GM06990 (cell line): Measurements from ENCODE around the gene KLHL29.

Experiments
- DNase-seq: peaks from one replicate; pipeline ENCODE4 v3.0.0-alpha.2; 2011; ENCODE audit not compliant: insufficient read length; ENCODE audit errors: extremely low read depth
- H3K27me3 ChIP-seq: replicated peaks from 2 replicates; pipeline ENCODE4 v1.6.0; 2011; ENCODE audit warnings: low read length; ENCODE audit not compliant: control insufficient read depth, insufficient read depth
- H3K36me3 ChIP-seq: 2 replicates; pipeline ENCODE4 v1.5.1; 2011; ENCODE audit warnings: low read length; ENCODE audit not compliant: control insufficient read depth, insufficient read depth
- H3K4me3 ChIP-seq: replicated peaks from 2 replicates; pipeline ENCODE4 v1.5.1; 2011; ENCODE audit warnings: low read depth, mild to moderate bottlenecking, control low read depth, low read length
- TF ChIP-seq, protein P1 (sequence below): IDR thresholded peaks from 2 replicates; pipeline ENCODE4 v1.5.1; 2011; ENCODE audit warnings: low read length, control low read depth, mild to moderate bottlenecking, inconsistent platforms; ENCODE audit not compliant: insufficient read depth, poor library complexity, severe bottlenecking

The KLHL29 gene

DNA sequence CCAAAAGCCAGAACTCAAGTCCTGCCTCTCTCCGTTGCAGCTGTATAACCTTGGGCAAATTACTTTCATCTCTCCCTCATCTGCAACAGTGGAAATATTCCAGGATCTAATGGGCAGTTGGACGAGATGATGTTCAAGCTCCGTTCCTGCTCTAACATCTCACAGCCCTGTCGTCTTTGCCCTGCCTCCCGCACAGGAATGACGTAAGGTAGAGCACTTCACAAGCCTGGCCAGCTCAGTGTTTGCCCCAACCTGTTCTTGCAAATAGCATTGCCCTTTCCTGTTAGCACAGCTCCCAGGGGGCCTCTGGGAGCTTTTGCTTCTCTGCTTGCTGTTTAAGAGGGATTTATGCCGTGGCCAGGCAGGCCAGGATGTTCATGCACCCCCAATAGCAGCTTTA is 107.9 kb downstream of the KLHL29 start:
- TF ChIP-seq, protein P1, sequence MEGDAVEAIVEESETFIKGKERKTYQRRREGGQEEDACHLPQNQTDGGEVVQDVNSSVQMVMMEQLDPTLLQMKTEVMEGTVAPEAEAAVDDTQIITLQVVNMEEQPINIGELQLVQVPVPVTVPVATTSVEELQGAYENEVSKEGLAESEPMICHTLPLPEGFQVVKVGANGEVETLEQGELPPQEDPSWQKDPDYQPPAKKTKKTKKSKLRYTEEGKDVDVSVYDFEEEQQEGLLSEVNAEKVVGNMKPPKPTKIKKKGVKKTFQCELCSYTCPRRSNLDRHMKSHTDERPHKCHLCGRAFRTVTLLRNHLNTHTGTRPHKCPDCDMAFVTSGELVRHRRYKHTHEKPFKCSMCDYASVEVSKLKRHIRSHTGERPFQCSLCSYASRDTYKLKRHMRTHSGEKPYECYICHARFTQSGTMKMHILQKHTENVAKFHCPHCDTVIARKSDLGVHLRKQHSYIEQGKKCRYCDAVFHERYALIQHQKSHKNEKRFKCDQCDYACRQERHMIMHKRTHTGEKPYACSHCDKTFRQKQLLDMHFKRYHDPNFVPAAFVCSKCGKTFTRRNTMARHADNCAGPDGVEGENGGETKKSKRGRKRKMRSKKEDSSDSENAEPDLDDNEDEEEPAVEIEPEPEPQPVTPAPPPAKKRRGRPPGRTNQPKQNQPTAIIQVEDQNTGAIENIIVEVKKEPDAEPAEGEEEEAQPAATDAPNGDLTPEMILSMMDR: no peak
- no peak overlapping the region for H3K4me3 ChIP-seq
- DNase-seq: no peak
- H3K36me3 ChIP-seq: no peaks in the 10 kb centered on the region
- no peaks in the 10 kb centered on the region for H3K27me3 ChIP-seq

DNA sequence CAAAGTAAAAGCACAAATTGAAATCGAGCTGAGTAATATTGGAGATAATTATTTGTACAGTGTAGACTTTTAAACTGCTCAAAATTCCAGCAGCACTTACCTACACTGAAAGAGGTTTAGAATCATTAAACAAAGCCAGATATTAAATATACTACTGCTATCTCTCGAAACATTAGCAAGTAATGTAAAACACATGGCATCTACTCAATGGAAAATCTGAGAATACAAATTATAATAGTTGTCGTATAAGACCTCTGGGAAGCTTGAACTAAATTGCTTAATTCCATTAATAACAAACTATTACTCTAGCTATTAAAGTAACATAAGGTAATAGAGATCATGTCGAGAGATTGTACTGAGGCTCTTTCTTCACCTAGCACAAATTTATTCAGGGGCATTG is 108.9 kb downstream of the KLHL29 start:
- TF ChIP-seq, protein P1: no peak
- no peaks in the 10 kb centered on the region for H3K27me3 ChIP-seq
- H3K36me3 ChIP-seq: no peaks in the 10 kb centered on the region
- no peak overlapping the region for H3K4me3 ChIP-seq
- DNase-seq: no peak

DNA sequence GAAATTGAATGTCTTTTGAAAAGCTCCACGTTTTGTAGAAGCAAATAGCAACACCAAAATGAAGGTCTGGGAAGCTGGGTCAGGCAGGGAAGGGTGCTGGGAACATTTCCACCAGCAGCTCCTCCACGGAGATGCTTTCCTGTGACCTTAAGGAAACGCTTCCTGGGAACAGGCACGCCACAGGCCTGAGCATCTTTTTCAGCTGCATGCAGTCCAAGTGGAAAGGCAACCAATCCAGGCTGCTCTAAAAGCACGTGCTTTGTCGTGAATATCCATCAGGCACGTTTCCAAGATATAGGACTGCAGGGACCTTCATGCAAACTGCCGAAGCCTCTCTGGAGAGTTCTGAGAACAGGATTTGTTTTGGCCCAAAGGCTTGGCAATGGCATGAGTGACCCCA is 109.3 kb downstream of the KLHL29 start:
- TF ChIP-seq, protein P1: no peak
- no peaks in the 10 kb centered on the region for H3K27me3 ChIP-seq
- no peak overlapping the region for H3K4me3 ChIP-seq
- no peaks in the 10 kb centered on the region for H3K36me3 ChIP-seq
- DNase-seq: no peak

DNA sequence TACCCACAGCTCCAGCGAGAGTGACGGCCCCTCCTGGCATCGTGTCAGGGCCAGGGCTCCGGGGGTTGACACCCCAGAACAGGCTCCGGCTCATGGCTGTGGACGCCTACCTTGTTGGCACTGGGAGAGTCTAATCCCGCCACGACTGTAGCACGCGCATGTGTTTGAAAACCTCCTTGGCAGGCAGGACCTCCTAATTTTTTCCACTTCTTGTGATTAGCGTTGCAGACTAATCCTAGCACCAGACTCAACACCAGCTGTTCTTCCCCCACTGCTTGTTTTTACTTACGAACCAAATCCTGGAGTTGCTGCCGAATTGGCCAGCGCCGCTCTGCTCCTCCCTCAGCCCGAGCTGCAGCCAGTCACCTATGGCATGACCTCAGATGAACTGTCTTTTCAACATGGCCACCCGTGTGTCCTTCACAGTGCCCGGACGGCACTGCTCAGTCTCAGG is 110.7 kb downstream of the KLHL29 start:
- TF ChIP-seq, protein P1: no peak
- Histone ChIP-seq H3K4me3 (no peak overlapping the region), H3K36me3 (no peaks in the 10 kb centered on the region), H3K27me3 (no peaks in the 10 kb centered on the region)
- DNase-seq: no peak

DNA sequence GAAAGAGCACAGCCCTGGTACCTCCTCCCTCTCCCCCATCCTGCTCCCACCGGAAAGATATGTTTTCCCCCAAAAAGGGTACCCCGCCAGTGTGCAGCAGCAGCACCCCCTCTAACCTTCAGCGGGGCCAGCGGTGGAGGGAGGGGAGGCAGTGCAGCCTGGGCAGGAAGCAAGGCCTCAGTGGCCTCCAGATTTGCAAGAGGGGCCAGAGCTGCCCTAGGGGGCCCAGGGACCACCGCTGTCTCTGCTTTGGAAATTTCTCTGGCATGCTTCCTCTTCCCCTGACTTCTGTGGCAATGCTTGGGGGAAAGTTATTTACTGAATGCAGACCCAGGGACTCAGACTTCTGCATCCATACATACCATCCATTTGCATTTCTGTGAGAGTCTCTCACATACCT is 111.5 kb downstream of the KLHL29 start:
- no peak for DNase-seq
- Histone ChIP-seq H3K36me3 (no peaks in the 10 kb centered on the region), H3K4me3 (no peak overlapping the region), H3K27me3 (no peaks in the 10 kb centered on the region)
- TF ChIP-seq, protein P1: no peak

DNA sequence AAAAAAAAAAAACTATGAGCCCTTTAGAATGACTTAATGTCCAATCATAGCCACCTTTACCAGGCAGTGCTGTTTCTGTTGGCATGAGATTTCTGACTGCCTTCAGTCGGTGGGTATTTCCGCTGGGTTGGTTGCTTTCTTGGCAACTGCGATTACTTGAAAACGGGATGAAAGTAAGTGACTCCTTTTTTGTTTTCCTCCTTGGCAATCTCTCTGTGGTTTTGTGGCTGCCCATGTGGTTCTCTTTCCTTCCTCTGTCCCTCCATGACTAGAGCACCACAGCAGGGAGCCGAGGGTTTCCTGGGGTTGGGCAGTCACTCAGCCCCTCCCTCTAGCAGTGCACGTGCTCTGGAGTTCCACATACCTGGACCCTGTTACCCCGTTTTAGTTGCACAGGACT is 112.1 kb downstream of the KLHL29 start:
- TF ChIP-seq, protein P1: no peak
- DNase-seq: no peak
- H3K36me3 ChIP-seq: no peaks in the 10 kb centered on the region
- no peaks in the 10 kb centered on the region for H3K27me3 ChIP-seq
- H3K4me3 ChIP-seq: no peak overlapping the region
